ENCODE measurements around the gene NRBF2. TPM values are rescaled to one million over a fixed set of nuclear protein-coding genes. Genes with fewer than 3 reads are reported as not detected.
A peak's percentile ranks its signal among the peaks of the same experiment; 100 is the strongest.

Gene NRBF2
- total and polyA plus RNA-seq, 9 of the 15 experiments (the other 6 are each of a cell fraction or from before 2014, with no cell fraction given), result 20.8 to 52.1 (median 30.5) TPM

DNA sequence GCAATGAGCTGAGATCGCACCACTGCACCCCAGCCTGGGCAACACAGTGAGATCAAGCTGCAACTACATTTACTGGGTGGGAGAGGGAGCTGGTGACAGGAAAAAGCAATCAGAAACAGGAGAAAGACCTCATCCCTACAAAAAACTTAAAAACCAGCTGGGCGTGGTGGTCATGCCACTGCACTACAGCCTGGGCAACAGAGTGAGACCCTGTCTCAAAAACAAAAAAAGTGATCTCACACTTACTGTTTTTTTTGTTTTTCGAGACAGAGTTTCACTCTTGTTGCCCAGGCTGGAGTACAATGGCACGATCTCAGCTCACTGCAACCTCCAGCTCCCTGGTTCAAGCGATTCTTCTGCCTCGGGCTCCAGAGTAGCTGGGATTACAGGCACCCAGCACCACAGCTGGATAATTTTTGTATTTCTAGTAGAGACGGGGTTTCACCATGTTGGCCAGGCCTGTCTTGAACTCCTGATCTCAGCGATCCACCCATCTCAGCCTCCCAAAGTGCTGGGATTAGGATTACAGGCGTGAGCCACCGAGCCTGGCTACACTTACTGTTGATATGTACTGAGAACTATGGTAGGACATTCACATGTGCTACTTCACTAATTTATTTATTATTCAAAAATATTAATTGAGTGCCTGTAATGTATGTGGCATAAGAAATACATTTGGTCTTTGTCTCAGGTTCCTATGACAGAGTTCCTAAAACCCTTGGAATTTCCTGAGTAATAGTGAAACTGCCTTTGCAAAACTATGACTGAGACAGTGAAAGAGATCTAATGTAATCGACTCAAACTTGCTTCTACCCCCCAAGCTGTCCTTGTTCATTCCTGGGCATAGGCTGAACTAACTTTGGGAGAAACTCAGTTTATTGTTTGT, 27.7 kb upstream of the NRBF2 start (continued):
- TF ChIP-seq, protein P1, sequence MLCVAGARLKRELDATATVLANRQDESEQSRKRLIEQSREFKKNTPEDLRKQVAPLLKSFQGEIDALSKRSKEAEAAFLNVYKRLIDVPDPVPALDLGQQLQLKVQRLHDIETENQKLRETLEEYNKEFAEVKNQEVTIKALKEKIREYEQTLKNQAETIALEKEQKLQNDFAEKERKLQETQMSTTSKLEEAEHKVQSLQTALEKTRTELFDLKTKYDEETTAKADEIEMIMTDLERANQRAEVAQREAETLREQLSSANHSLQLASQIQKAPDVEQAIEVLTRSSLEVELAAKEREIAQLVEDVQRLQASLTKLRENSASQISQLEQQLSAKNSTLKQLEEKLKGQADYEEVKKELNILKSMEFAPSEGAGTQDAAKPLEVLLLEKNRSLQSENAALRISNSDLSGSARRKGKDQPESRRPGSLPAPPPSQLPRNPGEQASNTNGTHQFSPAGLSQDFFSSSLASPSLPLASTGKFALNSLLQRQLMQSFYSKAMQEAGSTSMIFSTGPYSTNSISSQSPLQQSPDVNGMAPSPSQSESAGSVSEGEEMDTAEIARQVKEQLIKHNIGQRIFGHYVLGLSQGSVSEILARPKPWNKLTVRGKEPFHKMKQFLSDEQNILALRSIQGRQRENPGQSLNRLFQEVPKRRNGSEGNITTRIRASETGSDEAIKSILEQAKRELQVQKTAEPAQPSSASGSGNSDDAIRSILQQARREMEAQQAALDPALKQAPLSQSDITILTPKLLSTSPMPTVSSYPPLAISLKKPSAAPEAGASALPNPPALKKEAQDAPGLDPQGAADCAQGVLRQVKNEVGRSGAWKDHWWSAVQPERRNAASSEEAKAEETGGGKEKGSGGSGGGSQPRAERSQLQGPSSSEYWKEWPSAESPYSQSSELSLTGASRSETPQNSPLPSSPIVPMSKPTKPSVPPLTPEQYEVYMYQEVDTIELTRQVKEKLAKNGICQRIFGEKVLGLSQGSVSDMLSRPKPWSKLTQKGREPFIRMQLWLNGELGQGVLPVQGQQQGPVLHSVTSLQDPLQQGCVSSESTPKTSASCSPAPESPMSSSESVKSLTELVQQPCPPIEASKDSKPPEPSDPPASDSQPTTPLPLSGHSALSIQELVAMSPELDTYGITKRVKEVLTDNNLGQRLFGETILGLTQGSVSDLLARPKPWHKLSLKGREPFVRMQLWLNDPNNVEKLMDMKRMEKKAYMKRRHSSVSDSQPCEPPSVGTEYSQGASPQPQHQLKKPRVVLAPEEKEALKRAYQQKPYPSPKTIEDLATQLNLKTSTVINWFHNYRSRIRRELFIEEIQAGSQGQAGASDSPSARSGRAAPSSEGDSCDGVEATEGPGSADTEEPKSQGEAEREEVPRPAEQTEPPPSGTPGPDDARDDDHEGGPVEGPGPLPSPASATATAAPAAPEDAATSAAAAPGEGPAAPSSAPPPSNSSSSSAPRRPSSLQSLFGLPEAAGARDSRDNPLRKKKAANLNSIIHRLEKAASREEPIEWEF (CRISPR knock-in tag; IDR thresholded peaks at IDR 0.05), result 0 out of 2 replicates have a peak, but pooled peaks have one; percentile 3
- TF ChIP-seq TEAD4 (IDR thresholded peaks at IDR 0.05; ENCODE audit: low read length) (no peak), TEAD4 (CRISPR knock-in tag; IDR thresholded peaks at IDR 0.05; ENCODE audit: borderline replicate concordance) (no peak), MAFG (tag; conservative IDR thresholded peaks at IDR 0.05) (no peak), ZNF124 (CRISPR knock-in tag; IDR thresholded peaks at IDR 0.05) (no peak), STAT5A (IDR thresholded peaks at IDR 0.05; ENCODE audit: borderline replicate concordance, low read length) (no peak), XRCC4 (IDR thresholded peaks at IDR 0.05; ENCODE audit: extremely low read depth, insufficient read depth, insufficient read length) (no peak), SIRT6 (IDR thresholded peaks at IDR 0.05; ENCODE audit: low read depth, low read length) (no peak), ARNT (IDR thresholded peaks at IDR 0.05) (no peak), SRSF7 (optimal IDR thresholded peaks at IDR 0.05; ENCODE audit: low read depth, low read length) (no peak), SPI1 (IDR thresholded peaks at IDR 0.05; ENCODE audit: borderline replicate concordance, low read depth, low read length) (no peak), GTF2A2 (tag; IDR thresholded peaks at IDR 0.05) (no peak), RAD21 (CRISPR knock-in tag; conservative IDR thresholded peaks at IDR 0.05 in 1 of 2, IDR thresholded peaks at IDR 0.05 in 1 of 2) (no peak), ZNF408 (CRISPR knock-in tag; IDR thresholded peaks at IDR 0.05; ENCODE audit: low read depth) (no peak)
- TF ChIP-seq, protein P2, sequence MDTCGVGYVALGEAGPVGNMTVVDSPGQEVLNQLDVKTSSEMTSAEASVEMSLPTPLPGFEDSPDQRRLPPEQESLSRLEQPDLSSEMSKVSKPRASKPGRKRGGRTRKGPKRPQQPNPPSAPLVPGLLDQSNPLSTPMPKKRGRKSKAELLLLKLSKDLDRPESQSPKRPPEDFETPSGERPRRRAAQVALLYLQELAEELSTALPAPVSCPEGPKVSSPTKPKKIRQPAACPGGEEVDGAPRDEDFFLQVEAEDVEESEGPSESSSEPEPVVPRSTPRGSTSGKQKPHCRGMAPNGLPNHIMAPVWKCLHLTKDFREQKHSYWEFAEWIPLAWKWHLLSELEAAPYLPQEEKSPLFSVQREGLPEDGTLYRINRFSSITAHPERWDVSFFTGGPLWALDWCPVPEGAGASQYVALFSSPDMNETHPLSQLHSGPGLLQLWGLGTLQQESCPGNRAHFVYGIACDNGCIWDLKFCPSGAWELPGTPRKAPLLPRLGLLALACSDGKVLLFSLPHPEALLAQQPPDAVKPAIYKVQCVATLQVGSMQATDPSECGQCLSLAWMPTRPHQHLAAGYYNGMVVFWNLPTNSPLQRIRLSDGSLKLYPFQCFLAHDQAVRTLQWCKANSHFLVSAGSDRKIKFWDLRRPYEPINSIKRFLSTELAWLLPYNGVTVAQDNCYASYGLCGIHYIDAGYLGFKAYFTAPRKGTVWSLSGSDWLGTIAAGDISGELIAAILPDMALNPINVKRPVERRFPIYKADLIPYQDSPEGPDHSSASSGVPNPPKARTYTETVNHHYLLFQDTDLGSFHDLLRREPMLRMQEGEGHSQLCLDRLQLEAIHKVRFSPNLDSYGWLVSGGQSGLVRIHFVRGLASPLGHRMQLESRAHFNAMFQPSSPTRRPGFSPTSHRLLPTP (IDR thresholded peaks at IDR 0.05; ENCODE audit: borderline replicate concordance, extremely low read depth, insufficient read length), result no peak
- TF ChIP-seq, protein P3, sequence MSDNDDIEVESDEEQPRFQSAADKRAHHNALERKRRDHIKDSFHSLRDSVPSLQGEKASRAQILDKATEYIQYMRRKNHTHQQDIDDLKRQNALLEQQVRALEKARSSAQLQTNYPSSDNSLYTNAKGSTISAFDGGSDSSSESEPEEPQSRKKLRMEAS (CRISPR knock-in tag; IDR thresholded peaks at IDR 0.05), result no peak
- TF ChIP-seq, protein P4, sequence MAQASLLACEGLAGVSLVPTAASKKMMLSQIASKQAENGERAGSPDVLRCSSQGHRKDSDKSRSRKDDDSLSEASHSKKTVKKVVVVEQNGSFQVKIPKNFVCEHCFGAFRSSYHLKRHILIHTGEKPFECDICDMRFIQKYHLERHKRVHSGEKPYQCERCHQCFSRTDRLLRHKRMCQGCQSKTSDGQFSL (CRISPR knock-in tag; IDR thresholded peaks at IDR 0.05), result no peak
- TF ChIP-seq, protein P4 (tag; IDR thresholded peaks at IDR 0.05), result 0 out of 4 replicates have a peak, but pooled peaks of 1 of the 2 experiments have one; percentile 29
